Natural killer cell (primary cell): Measurements from ENCODE around the gene ZNF738. TPM values are rescaled to one million over a fixed set of nuclear protein-coding genes. Genes with fewer than 3 reads are reported as not detected.

Source experiments
- ATAC-seq, 3 donors: fragments of 150-1000 bp in 2 of 3; fragments of 200-7000 bp in 1 of 3; cut with Tn5 transposase; 1 replicate in 1 of 3; 2 replicates in 2 of 3; pipeline ENCODE4 v1.10.0; 2021; ENCODE audit warnings: mild to moderate bottlenecking in 2 of 3, moderate library complexity in 2 of 3
- DNase-seq, 2 donors: peaks; one replicate each; pipeline versions ENCODE4 v3.0.0 to v3.0.0-alpha.2; 2013 to 2021; ENCODE audit warnings: mixed read lengths in 1 of 2
- H3K27ac ChIP-seq: one replicate; pipeline ENCODE4 v1.5.1; 2013; ENCODE audit warnings: mild to moderate bottlenecking, low read length
- H3K27me3 ChIP-seq: one replicate; pipeline ENCODE4 v1.6.1; 2013; ENCODE audit warnings: low read length; ENCODE audit not compliant: control insufficient read depth, insufficient read depth
- H3K36me3 ChIP-seq: one replicate; pipeline ENCODE4 v1.6.1; 2013; ENCODE audit warnings: low read length; ENCODE audit not compliant: control insufficient read depth, insufficient read depth
- H3K4me1 ChIP-seq: one replicate; pipeline ENCODE4 v1.6.1; 2013; ENCODE audit warnings: low read length; ENCODE audit not compliant: control insufficient read depth, insufficient read depth
- H3K4me3 ChIP-seq: one replicate; pipeline ENCODE4 v1.5.1; 2013; ENCODE audit warnings: low read length
- H3K9me3 ChIP-seq: one replicate; pipeline ENCODE4 v1.6.1; 2013; ENCODE audit warnings: low read length; ENCODE audit not compliant: control insufficient read depth, insufficient read depth
- H3K27ac Mint-ChIP-seq, 2 donors: one replicate each; pipeline ENCODE4 v1.8.0; 2022; ENCODE audit warnings: mild to moderate bottlenecking in 2 of 2, mixed read lengths in 2 of 2, moderate library complexity in 1 of 2
- H3K27me3 Mint-ChIP-seq, 2 donors: one replicate each; pipeline ENCODE4 v1.8.0; 2022; ENCODE audit warnings: low read depth in 2 of 2, mixed read lengths in 2 of 2
- H3K36me3 Mint-ChIP-seq: one replicate; pipeline ENCODE4 v1.8.0; 2022; ENCODE audit warnings: mixed read lengths
- H3K4me1 Mint-ChIP-seq, 2 donors: one replicate each; pipeline ENCODE4 v1.8.0; 2022; ENCODE audit warnings: mixed read lengths in 2 of 2
- H3K4me3 Mint-ChIP-seq: one replicate; pipeline ENCODE4 v1.8.0; 2022; ENCODE audit warnings: mild to moderate bottlenecking, moderate library complexity, mixed read lengths
- H3K9me3 Mint-ChIP-seq, 2 donors: one replicate each; pipeline ENCODE4 v1.8.0; 2022; ENCODE audit warnings: mixed read lengths in 2 of 2
- CTCF ChIP-seq: fragments of 200-600 bp; IDR thresholded peaks from one replicate; pipeline ENCODE4 v1.8.0; 2022; ENCODE audit warnings: antibody characterized with exemption
- WGBS: methylation state at CpG from one replicate; pipeline ENCODE4 v1.1.7; 2013; ENCODE audit warnings: missing lambda C conversion rate; ENCODE audit not compliant: insufficient coverage; 5-methylcytosine and 5-hydroxymethylcytosine counted together
- intact Hi-C: fragments of 100-400 bp; cut with micrococcal nuclease; formaldehyde crosslinking; loops from one replicate; pipeline ENCODE4 v1.14.2; 2022
- total RNA-seq, 4 donors: library from RNA; stranded (reverse); fragments of 120-200 nt in 1 of 4; gene quantifications; one replicate each; pipeline versions ENCODE4 v1.2.3 to v1.2.4, GENCODE V29; 2013 to 2022

Gene ZNF738
- total RNA-seq, 3 donors from 2014 or later (not counting 1 experiment from before 2014, with no cell fraction given), result 11.4 to 22.9 (median 14.7) TPM

- WGBS, result 93% methylated on average over 5 of the region's 5 CpGs
- Histone ChIP-seq H3K4me1 (peaks cover 4% of the 10 kb centered on the region), H3K4me3 (no peak overlapping the region), H3K27ac (no peak overlapping the region), H3K27me3 (no peaks in the 10 kb centered on the region), H3K36me3 (peaks cover 6% of the 10 kb centered on the region), H3K9me3 (no peaks in the 10 kb centered on the region)
- intact Hi-C loops, result no loop called here
- no peak for DNase-seq
- ATAC-seq, result no peak
- Mint-ChIP-seq H3K4me3 (no peak overlapping the region), H3K4me1 (peaks cover 46 to 61% of the 10 kb centered on the region in 2 donors), H3K27me3 (no peaks in the 10 kb centered on the region), H3K9me3 (peaks cover 0 to 3% of the 10 kb centered on the region in 2 donors), H3K27ac (peak overlapping the region; percentile 27 to 92), H3K36me3 (no peaks in the 10 kb centered on the region)
- TF ChIP-seq CTCF, result no peak
Observed at GRCh38 chr19:21398851-21399250, 40.1 kb downstream of the ZNF738 start.

DNA sequence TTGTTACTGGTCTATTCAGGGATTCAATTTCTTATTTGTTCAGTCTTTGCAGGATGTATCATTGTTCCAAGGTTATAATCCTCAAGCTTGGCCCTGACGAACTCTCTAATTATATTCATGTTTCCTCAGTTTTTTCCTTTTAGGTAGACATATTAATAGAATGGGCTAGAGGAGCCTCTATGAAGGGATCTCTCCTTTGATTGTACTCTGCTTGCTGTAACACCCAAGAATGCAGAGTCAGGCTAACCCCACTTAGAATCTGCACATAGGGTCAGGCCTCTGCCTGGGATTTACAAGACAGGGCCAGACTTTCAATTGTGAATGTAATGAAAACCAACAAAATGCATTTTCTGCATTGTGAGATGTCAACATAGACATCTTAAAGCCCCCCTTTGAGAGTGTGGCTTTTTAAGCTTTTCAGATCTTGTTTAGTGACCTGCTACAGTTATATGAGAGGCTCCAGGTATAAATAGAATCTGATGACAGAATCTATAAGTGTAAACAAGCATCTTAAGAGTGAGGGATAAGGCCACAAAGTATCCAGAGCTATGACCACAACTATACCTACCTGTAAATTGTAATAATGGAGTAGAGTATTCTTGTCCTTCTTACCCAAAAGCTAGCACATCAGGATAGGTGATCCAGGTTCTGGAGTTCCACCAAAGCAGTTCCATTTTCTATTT is 43.6 kb downstream of the ZNF738 start:
- intact Hi-C loops, result no loop called here
- H3K27me3 Mint-ChIP-seq, result no peaks in the 10 kb centered on the region
- H3K4me3 Mint-ChIP-seq, result no peak overlapping the region
- WGBS, result no CpG with 5 or more reads among the region's 1 CpG
- no peak for TF ChIP-seq CTCF
- no peaks in the 10 kb centered on the region for H3K27me3 ChIP-seq
- no peak overlapping the region for H3K27ac ChIP-seq
- DNase-seq, result no peak
- no peaks in the 10 kb centered on the region for H3K4me1 ChIP-seq
- no peak overlapping the region for H3K4me3 ChIP-seq
- ATAC-seq, result no peak
- H3K9me3 Mint-ChIP-seq, result no peaks in the 10 kb centered on the region
- H3K9me3 ChIP-seq, result no peaks in the 10 kb centered on the region
- peaks cover 51 to 52% of the 10 kb centered on the region in 2 donors for H3K4me1 Mint-ChIP-seq
- no peaks in the 10 kb centered on the region for H3K36me3 Mint-ChIP-seq
- peaks cover 8% of the 10 kb centered on the region for H3K36me3 ChIP-seq
- H3K27ac Mint-ChIP-seq, result peak overlapping the region; percentile 3 to 52

DNA sequence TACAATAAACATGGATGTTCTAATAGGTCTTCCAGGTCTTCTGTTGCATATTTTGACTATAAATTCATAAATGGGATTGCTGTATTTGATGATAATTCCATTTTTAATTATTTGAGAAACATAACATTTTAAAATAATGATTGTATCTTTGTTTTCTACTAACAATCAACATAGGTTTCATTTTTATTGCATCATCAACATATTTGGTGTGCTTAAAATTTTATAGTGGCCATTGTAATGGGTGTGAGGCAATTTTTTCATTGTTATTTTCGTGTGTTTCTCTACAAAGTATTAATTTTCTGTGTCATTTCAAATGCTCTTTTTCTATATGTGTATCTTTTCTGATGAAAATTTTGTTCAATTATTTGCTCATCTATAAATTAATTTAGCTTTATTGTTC is 51.4 kb downstream of the ZNF738 start:
- no peak for TF ChIP-seq CTCF
- Histone ChIP-seq H3K36me3 (peaks cover 31% of the 10 kb centered on the region), H3K27me3 (no peaks in the 10 kb centered on the region), H3K4me3 (no peak overlapping the region), H3K9me3 (peaks cover 9% of the 10 kb centered on the region), H3K4me1 (no peaks in the 10 kb centered on the region), H3K27ac (no peak overlapping the region)
- Mint-ChIP-seq H3K36me3 (peaks cover 36% of the 10 kb centered on the region), H3K4me1 (no peaks in the 10 kb centered on the region), H3K27me3 (no peaks in the 10 kb centered on the region), H3K9me3 (no peaks in the 10 kb centered on the region), H3K27ac (no peak overlapping the region), H3K4me3 (no peak overlapping the region)
- no peak for ATAC-seq
- DNase-seq, result no peak
- no CpG with 5 or more reads among the region's 1 CpG for WGBS
- intact Hi-C loops, result no loop called here

GRCh38 chr19:21422244-21422643 is 63.4 kb downstream of the ZNF738 start:
- Histone ChIP-seq H3K4me3 (no peak overlapping the region), H3K4me1 (no peaks in the 10 kb centered on the region), H3K27me3 (no peaks in the 10 kb centered on the region), H3K9me3 (peaks cover 43% of the 10 kb centered on the region), H3K36me3 (peaks cover 3% of the 10 kb centered on the region), H3K27ac (no peak overlapping the region)
- no peaks in the 10 kb centered on the region for H3K27me3 Mint-ChIP-seq
- ATAC-seq (no peak), DNase-seq (no peak)
- peaks cover 13 to 48% of the 10 kb centered on the region in 2 donors for H3K9me3 Mint-ChIP-seq
- intact Hi-C loops, result no loop called here
- no peak for TF ChIP-seq CTCF
- no peak overlapping the region for H3K27ac Mint-ChIP-seq
- peaks cover 0 to 6% of the 10 kb centered on the region in 2 donors for H3K4me1 Mint-ChIP-seq
- no peak overlapping the region for H3K4me3 Mint-ChIP-seq
- peaks cover 68% of the 10 kb centered on the region for H3K36me3 Mint-ChIP-seq
